SK-N-SH (cell line): ENCODE results near the gene PDE6G.

Experiments used
- FOSL2 ChIP-seq: IDR thresholded peaks from 2 replicates; pipeline ENCODE4 v1.4.0; 2012; ENCODE audit warnings: low read depth, mild to moderate bottlenecking, moderate library complexity, borderline replicate concordance
- GABPA ChIP-seq: IDR thresholded peaks from 2 replicates; pipeline ENCODE4 v1.4.0; 2012; ENCODE audit warnings: low read depth, mild to moderate bottlenecking
- JUND ChIP-seq: IDR thresholded peaks from 2 replicates; pipeline ENCODE4 v1.4.0; 2012
- MXI1 ChIP-seq: IDR thresholded peaks from 2 replicates; pipeline ENCODE4 v1.6.1; 2012; ENCODE audit warnings: mild to moderate bottlenecking, low read depth, low read length, improper control_type of control experiment
- NRF1 ChIP-seq: IDR thresholded peaks from 2 replicates; pipeline ENCODE4 v1.6.1; 2012; ENCODE audit warnings: low read depth, mild to moderate bottlenecking, low read length
- POLR2AphosphoS5 ChIP-seq: IDR thresholded peaks from 2 replicates; pipeline ENCODE4 v1.6.1; 2012; ENCODE audit warnings: low read depth, low read length
- RAD21 ChIP-seq: IDR thresholded peaks from 2 replicates; pipeline ENCODE4 v1.6.1; 2012; ENCODE audit warnings: mild to moderate bottlenecking, low read length
- RCOR1 ChIP-seq: fragments of 150-350 bp; IDR thresholded peaks from 2 replicates; pipeline ENCODE4 v1.6.1; 2017; ENCODE audit warnings: antibody characterized with exemption, low read length
- TF ChIP-seq, protein P1 (sequence below): fragments of 200-600 bp; sonication (generic); IDR thresholded peaks from 2 replicates; pipeline ENCODE4 v1.6.1; 2017; ENCODE audit warnings: antibody characterized with exemption, mild to moderate bottlenecking, moderate library complexity

DNA sequence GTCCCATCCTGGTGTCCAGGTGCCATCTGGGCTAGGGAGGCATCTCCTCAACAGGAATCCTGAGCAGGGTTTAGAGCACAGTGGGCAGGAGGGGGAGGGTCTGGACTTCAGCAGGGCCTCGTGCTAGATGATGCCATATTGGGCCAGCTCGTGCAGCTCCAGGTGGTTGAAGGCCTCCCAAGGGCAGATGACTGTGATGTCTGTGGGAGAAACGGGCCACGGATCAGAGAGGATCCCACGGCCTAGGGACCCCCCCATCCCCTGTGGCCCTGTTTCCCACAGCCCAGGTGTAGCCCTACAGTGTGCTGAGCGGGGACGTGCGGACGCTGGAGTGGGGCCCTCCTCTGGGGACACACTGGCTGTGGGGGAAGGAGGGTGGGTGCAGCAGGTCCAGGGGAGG is 5.4 kb downstream of the PDE6G start:
- TF ChIP-seq RCOR1 (no peak), FOSL2 (no peak), NRF1 (no peak), POLR2AphosphoS5 (no peak), JUND (no peak), RAD21 (no peak), GABPA (no peak), MXI1 (no peak)
- TF ChIP-seq, protein P1, sequence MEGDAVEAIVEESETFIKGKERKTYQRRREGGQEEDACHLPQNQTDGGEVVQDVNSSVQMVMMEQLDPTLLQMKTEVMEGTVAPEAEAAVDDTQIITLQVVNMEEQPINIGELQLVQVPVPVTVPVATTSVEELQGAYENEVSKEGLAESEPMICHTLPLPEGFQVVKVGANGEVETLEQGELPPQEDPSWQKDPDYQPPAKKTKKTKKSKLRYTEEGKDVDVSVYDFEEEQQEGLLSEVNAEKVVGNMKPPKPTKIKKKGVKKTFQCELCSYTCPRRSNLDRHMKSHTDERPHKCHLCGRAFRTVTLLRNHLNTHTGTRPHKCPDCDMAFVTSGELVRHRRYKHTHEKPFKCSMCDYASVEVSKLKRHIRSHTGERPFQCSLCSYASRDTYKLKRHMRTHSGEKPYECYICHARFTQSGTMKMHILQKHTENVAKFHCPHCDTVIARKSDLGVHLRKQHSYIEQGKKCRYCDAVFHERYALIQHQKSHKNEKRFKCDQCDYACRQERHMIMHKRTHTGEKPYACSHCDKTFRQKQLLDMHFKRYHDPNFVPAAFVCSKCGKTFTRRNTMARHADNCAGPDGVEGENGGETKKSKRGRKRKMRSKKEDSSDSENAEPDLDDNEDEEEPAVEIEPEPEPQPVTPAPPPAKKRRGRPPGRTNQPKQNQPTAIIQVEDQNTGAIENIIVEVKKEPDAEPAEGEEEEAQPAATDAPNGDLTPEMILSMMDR, result no peak
